ENCODE data around the gene KCNQ1OT1.

DNA sequence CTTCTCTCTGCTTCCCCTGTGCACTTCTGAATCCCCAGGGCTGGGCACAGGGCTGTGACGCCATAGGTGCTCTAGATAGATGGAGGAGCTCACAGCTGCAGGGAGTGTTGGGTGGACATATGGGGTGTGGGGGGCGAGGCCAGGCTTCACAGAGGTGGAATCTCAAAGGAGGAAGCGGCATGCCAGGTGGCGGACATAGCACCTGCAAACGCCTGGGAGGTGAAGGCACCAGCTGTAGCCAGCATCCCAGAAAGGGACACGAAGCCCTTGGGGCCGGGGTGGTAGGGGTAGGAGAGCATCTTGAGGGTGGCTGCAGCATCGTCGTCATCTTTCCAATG lies 14.6 kb upstream of the KCNQ1OT1 start:
- no peak for TF ChIP-seq POLR2A (IDR thresholded peaks at IDR 0.05)
- TF ChIP-seq, protein P1, sequence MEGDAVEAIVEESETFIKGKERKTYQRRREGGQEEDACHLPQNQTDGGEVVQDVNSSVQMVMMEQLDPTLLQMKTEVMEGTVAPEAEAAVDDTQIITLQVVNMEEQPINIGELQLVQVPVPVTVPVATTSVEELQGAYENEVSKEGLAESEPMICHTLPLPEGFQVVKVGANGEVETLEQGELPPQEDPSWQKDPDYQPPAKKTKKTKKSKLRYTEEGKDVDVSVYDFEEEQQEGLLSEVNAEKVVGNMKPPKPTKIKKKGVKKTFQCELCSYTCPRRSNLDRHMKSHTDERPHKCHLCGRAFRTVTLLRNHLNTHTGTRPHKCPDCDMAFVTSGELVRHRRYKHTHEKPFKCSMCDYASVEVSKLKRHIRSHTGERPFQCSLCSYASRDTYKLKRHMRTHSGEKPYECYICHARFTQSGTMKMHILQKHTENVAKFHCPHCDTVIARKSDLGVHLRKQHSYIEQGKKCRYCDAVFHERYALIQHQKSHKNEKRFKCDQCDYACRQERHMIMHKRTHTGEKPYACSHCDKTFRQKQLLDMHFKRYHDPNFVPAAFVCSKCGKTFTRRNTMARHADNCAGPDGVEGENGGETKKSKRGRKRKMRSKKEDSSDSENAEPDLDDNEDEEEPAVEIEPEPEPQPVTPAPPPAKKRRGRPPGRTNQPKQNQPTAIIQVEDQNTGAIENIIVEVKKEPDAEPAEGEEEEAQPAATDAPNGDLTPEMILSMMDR (IDR thresholded peaks at IDR 0.05), result no peak
- TF ChIP-seq EP300 (IDR thresholded peaks at IDR 0.05), result no peak
